Renal pelvis (tissue), 4 donors: ENCODE data around the gene BBS2. TPM values are rescaled to one million over a fixed set of nuclear protein-coding genes. Genes with fewer than 3 reads are reported as not detected.
A peak's percentile ranks its signal among the peaks of the same experiment; 100 is the strongest.

Experiments used
- DNase-seq: peaks from one replicate; pipeline ENCODE4 v3.0.0-alpha.2; 2013
- polyA plus RNA-seq, 3 donors: library from polyadenylated mRNA; unstranded; fragments of 120-200 nt; gene quantifications; one replicate each; pipeline ENCODE4 v1.2.1, GENCODE V29; 2013; ENCODE audit not compliant: insufficient read length in 3 of 3

The BBS2 gene
- polyA plus RNA-seq, 3 donors: 67.3 to 114 (median 97.6) TPM

DNA sequence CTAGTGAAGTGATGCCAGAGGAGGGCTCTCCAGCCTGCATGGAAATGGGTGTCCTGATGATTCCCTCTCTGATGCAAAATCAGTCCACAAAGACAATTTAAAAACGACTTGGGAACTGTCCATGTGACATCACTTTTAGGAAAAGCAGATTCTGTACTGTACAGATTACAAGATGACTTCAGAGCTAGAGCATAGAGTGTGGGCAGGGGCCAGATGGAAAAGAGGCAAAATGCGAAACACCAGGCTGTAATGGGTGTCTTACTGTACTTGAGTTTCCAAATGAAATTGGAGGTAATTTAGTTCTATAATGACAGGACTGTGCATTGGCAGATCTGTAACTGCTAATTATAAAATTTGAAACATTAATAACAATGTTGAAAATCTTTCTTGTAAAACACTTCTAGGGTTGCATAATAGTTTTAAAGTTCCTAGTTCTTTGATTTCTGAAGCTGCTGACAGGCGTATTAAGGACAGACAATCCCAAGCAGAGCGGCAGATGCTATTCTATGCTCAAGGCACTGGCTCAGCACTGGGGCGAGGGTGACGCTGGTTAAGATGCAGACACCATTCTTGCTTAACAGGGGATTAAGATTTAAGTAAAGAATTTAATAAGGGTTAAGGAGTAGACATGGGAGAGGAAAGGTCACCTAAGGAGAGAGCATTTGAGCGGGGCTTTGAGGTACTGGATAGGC lies 38.9 kb downstream of the BBS2 start:
- no peak for DNase-seq

GRCh38 chr16:56479469-56479868 lies 40.4 kb downstream of the BBS2 start:
- no peak for DNase-seq

DNA sequence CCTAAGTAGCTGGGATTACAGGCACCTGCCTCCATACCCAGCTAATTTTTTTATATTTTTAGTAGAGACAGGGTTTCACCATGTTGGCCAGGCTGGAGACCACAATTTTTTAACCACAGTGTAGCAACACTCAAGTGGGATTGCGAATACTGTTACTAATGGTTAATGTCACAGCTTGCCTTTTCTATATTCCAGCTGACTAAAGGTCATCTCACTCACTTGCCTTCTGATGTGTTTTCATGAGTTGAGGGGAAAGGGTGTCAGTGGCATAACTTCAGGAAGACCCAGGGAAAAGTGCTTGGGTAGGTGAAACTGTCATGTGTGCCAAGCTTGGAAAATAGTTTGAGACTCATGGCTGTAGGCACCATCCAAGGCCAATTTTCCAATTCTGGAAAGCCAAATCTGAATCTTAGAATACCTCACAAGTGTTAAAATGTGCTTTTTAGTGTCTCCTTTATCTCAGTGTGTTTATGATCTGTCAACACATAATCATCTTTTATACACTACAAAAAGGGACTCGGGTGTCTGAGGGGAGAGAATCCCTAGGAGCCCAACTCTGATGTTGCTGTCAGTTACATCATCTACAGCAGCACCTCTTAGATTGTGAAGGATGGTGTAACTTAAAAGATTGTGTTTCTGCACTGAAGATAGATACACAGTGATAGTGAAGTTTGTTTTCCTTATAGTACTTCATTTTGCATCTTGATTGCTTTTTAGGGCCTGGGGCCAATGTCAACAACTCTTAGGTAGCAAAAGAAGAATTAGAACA lies 41.4 kb downstream of the BBS2 start:
- no peak for DNase-seq

DNA sequence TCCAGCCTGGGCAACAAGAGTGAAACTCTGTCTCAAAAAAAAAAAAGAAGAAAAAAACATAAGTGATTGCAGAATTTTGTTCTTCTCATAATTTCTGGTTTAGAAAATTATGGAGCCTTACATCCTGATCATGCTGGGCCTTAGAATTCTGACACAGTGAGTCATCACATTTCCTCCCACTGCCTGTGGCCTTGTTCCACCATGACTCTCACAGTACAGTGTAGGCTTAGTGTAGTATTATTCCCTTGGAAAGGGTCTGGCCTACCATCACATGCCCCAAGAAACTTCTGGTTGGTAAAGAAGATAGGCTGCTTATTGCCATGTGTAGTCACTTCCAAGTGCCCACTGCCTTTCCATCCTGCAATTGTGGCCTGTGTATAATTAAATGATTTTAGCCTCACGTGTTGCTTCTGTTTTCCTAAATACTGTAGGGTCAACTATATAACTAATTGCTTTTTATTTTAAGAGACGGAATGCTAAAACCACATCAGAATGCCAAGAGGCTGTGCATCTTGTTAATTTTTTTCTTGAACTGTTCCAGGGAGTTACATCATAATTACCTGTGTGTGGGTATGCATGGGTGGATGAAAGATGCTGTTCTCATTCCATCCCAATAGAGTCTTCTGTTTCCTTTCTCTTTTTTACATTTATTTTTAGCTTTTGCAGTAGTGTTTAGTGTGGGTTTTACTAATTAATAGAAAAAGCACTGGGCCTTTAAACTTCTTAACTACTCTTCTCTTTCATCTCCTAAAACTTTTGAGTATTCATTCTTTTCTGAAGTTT lies 42.5 kb downstream of the BBS2 start:
- no peak for DNase-seq

- no peak for DNase-seq
These were observed 44.6 kb downstream of the BBS2 start for GRCh38 chr16:56475201-56475600.

DNA sequence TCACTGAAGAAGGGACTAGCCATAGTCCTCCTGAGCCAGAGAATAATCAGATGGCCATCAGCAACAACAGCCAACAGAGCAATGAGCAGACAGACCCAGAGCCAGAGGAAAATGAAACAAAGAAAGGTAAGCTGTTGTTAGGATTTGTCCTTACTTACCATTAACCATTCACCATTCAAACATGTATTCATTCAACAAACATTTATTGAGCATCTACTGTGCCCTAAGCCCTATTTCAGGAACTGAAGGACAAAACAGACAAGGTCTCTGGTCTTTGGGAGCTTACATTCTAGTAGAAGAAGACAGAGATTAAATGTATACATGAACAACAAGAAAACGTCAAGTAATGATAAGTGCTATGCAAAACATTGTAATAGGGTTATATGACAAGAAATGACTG lies 49.2 kb downstream of the BBS2 start:
- no peak for DNase-seq

DNA sequence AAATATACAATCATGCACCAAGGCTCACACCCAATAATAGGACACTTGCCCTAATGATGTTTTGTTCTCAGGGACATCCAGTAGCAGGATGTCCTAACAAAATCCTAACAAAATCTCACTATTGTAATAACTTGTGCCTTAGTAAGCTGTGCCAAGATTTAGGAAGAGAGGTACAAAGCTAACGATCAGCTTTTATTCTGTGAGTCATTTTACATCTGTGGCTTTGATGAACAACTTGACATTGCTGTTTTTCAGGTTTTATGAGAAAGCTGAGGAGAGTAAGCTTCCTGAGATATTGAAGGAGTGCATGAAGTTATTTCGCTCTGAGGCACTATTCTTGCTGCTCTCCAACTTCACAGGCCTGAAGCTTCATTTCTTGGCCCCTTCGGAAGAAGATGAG lies 49.6 kb downstream of the BBS2 start:
- no peak for DNase-seq

- no peak for DNase-seq
These were observed 50.1 kb downstream of the BBS2 start for GRCh38 chr16:56469748-56470147.

DNA sequence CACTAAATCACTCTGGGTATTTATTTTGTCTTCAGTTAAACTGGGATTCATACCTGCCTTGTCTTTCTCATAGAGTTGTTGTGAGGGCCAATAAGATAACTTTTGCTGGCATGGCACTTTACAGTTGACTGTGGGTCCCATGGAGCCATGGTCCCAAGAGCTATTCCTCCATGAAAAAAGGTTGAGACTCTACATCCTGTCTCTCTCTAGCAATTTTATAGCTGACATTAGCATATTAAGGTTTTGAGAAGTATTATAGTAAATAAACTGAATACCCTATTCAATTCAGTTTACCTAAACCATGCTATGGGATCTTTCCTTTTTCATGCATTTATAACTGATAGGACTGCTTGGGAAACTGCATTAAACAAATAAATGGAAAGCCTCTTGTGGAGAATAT lies 51.0 kb downstream of the BBS2 start:
- DNase-seq: no peak

- DNase-seq: no peak
These were observed 53.5 kb downstream of the BBS2 start for GRCh38 chr16:56466344-56466743.

DNA sequence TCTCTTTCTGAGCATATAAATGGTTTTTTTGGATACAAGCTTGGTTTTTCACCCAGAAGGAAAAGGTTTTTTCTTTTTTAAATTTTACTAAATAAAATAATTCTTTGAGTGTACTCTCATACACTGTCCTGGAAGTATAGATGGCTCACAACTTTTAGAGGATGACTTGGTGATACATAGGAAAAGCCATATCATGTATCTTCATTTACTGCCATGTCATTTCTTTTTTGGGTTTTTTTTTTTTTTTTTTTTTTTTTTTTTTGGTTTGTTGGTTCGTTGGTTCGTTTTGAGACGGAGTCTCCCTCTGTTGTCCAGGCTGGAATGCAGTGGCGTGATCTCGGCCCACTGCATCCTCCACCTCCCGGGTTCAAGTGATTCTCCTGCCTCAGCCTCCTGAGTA lies 56.7 kb downstream of the BBS2 start:
- DNase-seq: no peak

GRCh38 chr16:56462064-56462796 lies 57.6 kb downstream of the BBS2 start:
- DNase-seq: no peak

- DNase-seq: no peak
These were observed 59.7 kb downstream of the BBS2 start for GRCh38 chr16:56460101-56460500.

DNA sequence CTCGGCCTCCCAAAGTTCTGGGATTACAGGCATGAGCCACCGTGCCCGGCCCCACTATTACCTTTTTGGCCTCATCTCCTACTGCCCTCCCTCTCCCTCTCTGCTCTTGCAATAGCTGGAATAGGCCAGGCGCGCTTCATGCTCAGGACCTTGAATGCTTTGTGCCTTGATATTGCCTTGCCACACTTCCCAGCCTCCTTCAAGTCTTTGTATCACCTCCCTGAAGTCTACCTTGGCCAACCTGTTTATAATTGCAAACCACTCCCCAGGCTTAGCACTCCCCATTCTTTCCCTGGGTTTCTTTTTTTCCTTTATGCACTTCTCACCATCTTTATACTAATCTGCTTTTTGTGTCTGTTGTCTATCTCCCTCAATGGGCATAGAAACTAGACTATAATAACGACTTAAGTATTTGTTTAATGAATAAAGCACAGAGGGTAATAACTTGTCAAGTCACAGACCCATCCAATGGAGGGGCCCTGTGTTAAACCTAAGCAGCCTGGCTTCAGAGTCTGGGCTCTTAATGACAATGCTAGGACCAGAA lies 61.8 kb downstream of the BBS2 start:
- no peak for DNase-seq

GRCh38 chr16:56451753-56452689 lies 67.8 kb downstream of the BBS2 start:
- DNase-seq: peak; percentile 35

- DNase-seq: peak; percentile 97
These were observed 68.7 kb downstream of the BBS2 start, which contains the start of the genes NUDT21 and OGFOD1 for GRCh38 chr16:56450986-56451752. Gene NUDT21, minus strand, starts transcription at chr16:56451332. Its CDS starts 130 bp downstream, at chr16:56451202. Gene OGFOD1, plus strand, starts transcription at chr16:56451554. Its CDS starts 59 bp downstream, at chr16:56451613.

DNA sequence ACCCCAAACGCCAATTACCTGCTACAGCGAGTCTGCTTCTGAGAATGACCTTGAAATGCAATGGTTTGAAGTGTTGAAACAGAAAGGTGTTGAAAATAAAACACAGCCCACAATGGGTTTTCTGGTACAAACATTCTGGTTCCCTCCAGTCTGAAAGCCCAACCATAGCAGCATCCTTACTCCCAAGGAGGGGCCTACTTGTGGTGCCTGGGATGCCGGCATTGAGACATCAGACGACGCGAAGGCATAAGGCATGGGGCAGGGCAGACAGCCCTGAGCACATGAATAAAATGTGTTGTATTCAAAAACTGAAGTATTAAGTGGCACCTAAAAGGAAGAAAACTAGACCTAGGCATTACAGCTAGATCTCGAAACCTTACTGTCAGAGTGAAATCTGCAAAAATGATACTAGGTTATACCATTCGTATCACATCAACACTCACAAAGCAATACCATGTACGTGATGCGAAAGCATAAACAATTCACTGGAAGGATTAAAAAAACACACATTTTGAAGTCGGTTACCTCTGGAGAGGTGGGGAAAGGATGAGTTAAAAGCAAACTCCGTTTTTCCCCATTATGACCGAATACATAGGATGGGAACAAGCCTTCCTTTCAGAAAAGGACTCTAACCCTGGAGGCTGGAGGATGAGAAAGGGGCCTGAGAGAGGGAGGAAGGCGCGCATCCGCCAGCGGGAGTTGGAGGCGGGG lies 69.4 kb downstream of the BBS2 start:
- DNase-seq: no peak

DNA sequence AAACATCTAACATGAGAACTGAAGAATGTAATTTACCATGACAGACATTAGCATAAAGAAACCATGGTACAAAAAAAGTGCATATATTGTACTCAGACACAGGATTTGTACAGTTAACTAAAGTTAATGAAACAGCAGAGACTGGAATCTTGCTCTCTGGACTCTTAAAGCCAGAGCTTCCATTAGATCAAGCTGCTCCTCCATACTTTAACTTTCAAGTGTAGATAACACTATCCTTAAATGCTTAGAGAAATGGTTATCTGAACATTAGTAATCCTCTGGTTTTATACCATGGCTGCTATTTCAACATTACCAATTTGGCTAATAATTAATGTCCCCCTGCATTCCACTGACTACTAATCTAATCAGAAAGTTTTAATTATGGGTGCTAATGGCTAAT lies 71.8 kb downstream of the BBS2 start:
- no peak for DNase-seq

DNA sequence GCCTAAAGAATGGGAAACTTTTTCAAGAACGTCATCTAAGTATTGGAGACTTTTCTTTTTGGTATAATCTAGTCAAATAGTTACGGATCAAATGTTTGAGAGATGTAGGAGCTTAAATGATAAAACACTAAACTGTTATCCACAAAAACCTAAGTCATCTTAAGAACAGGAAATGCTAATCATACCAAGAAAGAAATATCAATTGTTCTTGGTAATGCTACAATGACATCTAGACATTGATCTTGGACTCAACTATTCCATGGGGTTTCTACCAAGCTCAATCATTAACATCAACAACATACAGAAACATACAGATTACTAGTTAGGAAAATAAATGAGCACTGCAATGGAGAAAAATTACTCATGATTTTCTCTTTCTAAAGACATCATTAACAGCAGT lies 72.5 kb downstream of the BBS2 start:
- DNase-seq: no peak
